Activated CD4-positive, alpha-beta memory T cell treated with anti-CD3 and anti-CD28 coated beads, Interleukin-2, amount 10 ng/mL, durations not matched to agents 7 days and 5 days (primary cell): ENCODE data around the gene IGSF3. TPM values are rescaled to one million over a fixed set of nuclear protein-coding genes. Genes with fewer than 3 reads are reported as not detected.
"Not testable (repeated sequence)": the region's sequence is repeated elsewhere in the genome, so short reads cannot be mapped to it uniquely, and the experiment has no call there.

Experiments used
- CTCF ChIA-PET: fragments of 350-600 bp; sonication (Branson Sonifier 250); formaldehyde crosslinking; loops from one replicate; lab custom pipeline; 2021; ENCODE audit warnings: antibody characterized with exemption, inconsistent platforms; lab: Charles Lee
- POLR2A ChIA-PET: fragments of 350-600 bp; sonication (Branson Sonifier 250); formaldehyde crosslinking; loops from one replicate; lab custom pipeline; 2021; ENCODE audit warnings: antibody characterized with exemption; lab: Charles Lee
- DNase-seq: peaks from one replicate; pipeline ENCODE4 v3.0.0-alpha.2; 2020
- H3K27ac Mint-ChIP-seq: one replicate; pipeline ENCODE4 v1.8.0; 2021; ENCODE audit warnings: mild to moderate bottlenecking, mixed read lengths
- H3K27me3 Mint-ChIP-seq: one replicate; pipeline ENCODE4 v1.8.0; 2021; ENCODE audit warnings: mixed read lengths
- H3K36me3 Mint-ChIP-seq: one replicate; pipeline ENCODE4 v1.8.0; 2021; ENCODE audit warnings: low read depth, mixed read lengths
- H3K4me1 Mint-ChIP-seq: one replicate; pipeline ENCODE4 v1.8.0; 2021; ENCODE audit warnings: mixed read lengths
- H3K4me3 Mint-ChIP-seq: one replicate; pipeline ENCODE4 v1.8.0; 2021; ENCODE audit warnings: mild to moderate bottlenecking, mixed read lengths
- H3K9me3 Mint-ChIP-seq: one replicate; pipeline ENCODE4 v1.8.0; 2021; ENCODE audit warnings: mixed read lengths
- total RNA-seq, 2 experiments: library from RNA; stranded (reverse); gene quantifications; one replicate each; pipeline ENCODE4 v1.2.3, GENCODE V29; 2021

IGSF3 gene
- total RNA-seq, 2 experiments from 2014 or later, result 0.48 to 0.58 TPM

GRCh38 chr1:116593977-116594376, 73.6 kb downstream of the IGSF3 start:
- H3K4me3 Mint-ChIP-seq, DNase-seq, H3K36me3 Mint-ChIP-seq, H3K27me3 Mint-ChIP-seq, H3K27ac Mint-ChIP-seq, H3K9me3 Mint-ChIP-seq, POLR2A ChIA-PET: not testable (repeated sequence)
- CTCF ChIA-PET, result interaction anchor here (4.4 kb wide), 1 partner anchor 20 kb away, joined by 49 read pairs; no protein-coding TSS in a partner anchor
- peaks cover 12% of the 10 kb centered on the region for H3K4me1 Mint-ChIP-seq

- H3K27me3 Mint-ChIP-seq, DNase-seq, H3K4me3 Mint-ChIP-seq, H3K9me3 Mint-ChIP-seq, H3K36me3 Mint-ChIP-seq, POLR2A ChIA-PET, H3K27ac Mint-ChIP-seq: not testable (repeated sequence)
- peaks cover 12% of the 10 kb centered on the region for H3K4me1 Mint-ChIP-seq
- CTCF ChIA-PET, result interaction anchor here (4.4 kb wide), 1 partner anchor 20 kb away, joined by 49 read pairs; no protein-coding TSS in a partner anchor
These were observed 74.1 kb downstream of the IGSF3 start for GRCh38 chr1:116593401-116593800.

GRCh38 chr1:116591951-116592605, 75.5 kb downstream of the IGSF3 start:
- H3K36me3 Mint-ChIP-seq, H3K27me3 Mint-ChIP-seq, CTCF ChIA-PET, POLR2A ChIA-PET, H3K9me3 Mint-ChIP-seq, H3K4me3 Mint-ChIP-seq, H3K27ac Mint-ChIP-seq, DNase-seq, H3K4me1 Mint-ChIP-seq: not testable (repeated sequence)

GRCh38 chr1:116591006-116591950, 76.3 kb downstream of the IGSF3 start:
- POLR2A ChIA-PET, result not testable (repeated sequence)

GRCh38 chr1:116590359-116591005, 77.1 kb downstream of the IGSF3 start:
- H3K27ac Mint-ChIP-seq, H3K4me1 Mint-ChIP-seq, H3K9me3 Mint-ChIP-seq, H3K36me3 Mint-ChIP-seq, DNase-seq, H3K4me3 Mint-ChIP-seq, CTCF ChIA-PET, H3K27me3 Mint-ChIP-seq, POLR2A ChIA-PET: not testable (repeated sequence)

More at GRCh38 chr1:116591006-116591950, 76.3 kb downstream of the IGSF3 start:
- H3K27ac Mint-ChIP-seq, H3K4me3 Mint-ChIP-seq, CTCF ChIA-PET, H3K36me3 Mint-ChIP-seq, H3K27me3 Mint-ChIP-seq, H3K9me3 Mint-ChIP-seq, H3K4me1 Mint-ChIP-seq, DNase-seq: not testable (repeated sequence)

- H3K27ac Mint-ChIP-seq, H3K4me1 Mint-ChIP-seq, H3K9me3 Mint-ChIP-seq, H3K36me3 Mint-ChIP-seq, H3K4me3 Mint-ChIP-seq, DNase-seq, POLR2A ChIA-PET, H3K27me3 Mint-ChIP-seq, CTCF ChIA-PET: not testable (repeated sequence)
These were observed 78.3 kb downstream of the IGSF3 start for GRCh38 chr1:116589101-116589735.

DNA sequence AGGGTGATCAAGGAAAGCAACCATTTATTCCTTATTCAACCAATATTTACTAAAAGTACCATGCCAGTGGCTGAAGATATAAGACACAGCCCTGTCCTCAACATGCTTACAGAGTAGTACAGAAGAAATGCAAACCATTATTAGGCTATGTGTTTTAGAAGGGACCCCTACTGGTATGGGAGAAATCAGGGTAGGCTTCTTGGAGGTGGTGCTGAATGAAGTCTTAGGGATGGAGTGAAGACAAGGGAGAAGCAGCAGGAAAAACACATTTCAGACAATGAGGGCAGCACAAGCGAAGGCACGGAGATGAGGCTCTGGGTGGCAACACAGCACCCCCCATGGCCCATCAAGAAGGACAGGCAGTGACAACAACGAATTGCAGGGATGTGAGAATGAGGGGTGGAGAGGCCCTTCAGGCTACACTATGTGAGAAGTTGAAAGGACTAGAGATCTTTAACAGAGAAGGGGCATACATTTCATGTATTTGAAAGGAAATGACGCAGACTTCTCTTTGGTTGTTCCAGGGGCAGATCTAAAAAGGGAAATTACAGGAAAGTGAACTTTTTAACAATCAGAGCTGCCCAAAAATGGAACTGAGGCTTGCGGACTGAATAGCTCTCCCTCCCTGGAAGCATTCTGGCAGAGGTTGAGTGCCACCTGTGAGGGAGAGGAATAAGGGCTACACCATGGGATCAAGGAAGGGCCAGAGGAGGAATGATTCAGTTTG, 79.9 kb downstream of the IGSF3 start:
- Mint-ChIP-seq H3K27ac (no peak overlapping the region), H3K36me3 (no peaks in the 10 kb centered on the region), H3K4me1 (no peaks in the 10 kb centered on the region), H3K4me3 (no peak overlapping the region), H3K9me3 (no peaks in the 10 kb centered on the region), H3K27me3 (no peaks in the 10 kb centered on the region)
- ChIA-PET POLR2A (no interaction called here), CTCF (no interaction called here)
- DNase-seq, result no peak

DNA sequence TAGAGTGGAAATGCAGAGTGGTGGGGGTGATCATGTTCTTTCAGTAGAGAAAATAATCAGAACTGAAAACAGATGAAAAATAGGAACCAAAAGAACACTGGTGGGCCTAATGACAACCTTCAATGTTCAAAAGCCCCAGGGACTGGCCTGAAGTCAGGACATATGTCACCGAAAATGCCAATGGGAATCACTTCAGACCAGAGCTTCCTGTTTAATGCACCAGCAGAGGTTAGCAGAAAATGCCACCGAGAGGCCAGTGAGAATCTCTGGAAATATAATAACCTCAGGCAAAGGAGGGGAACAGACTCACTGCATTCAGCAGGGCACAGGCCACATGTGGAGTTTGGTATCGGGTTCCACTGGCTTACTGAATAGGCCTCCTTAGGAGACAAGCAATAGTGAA, 80.8 kb downstream of the IGSF3 start:
- no peaks in the 10 kb centered on the region for H3K4me1 Mint-ChIP-seq
- no peaks in the 10 kb centered on the region for H3K36me3 Mint-ChIP-seq
- ChIA-PET POLR2A (no interaction called here), CTCF (no interaction called here)
- no peak overlapping the region for H3K27ac Mint-ChIP-seq
- no peak for DNase-seq
- H3K4me3 Mint-ChIP-seq, result no peak overlapping the region
- H3K9me3 Mint-ChIP-seq, result no peaks in the 10 kb centered on the region
- no peaks in the 10 kb centered on the region for H3K27me3 Mint-ChIP-seq

DNA sequence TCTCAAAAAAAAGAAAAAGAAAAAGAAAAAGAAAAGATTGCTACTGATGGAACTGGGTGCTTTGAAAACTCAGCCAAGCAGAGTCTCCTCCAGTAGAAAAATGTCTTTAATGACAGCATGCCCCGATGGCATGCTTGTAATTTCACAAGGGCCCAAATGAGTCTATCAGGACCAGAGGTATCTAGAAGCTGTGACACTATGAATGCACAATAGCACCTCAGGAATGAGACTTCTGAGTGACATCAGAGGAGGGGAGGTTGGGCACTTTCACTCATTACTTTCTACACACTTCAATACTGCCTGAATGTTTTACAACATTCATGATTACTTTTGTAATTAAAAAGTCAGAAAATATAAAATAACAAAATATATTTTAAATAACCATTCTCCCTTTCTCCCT, 81.6 kb downstream of the IGSF3 start:
- Mint-ChIP-seq H3K36me3 (no peaks in the 10 kb centered on the region), H3K4me3 (no peak overlapping the region), H3K4me1 (no peaks in the 10 kb centered on the region), H3K27ac (no peak overlapping the region), H3K27me3 (no peaks in the 10 kb centered on the region), H3K9me3 (no peaks in the 10 kb centered on the region)
- ChIA-PET CTCF (interaction anchor here (1.5 kb wide), 1 partner anchor 11 kb away, joined by 5 read pairs; no protein-coding TSS in a partner anchor), POLR2A (no interaction called here)
- DNase-seq, result no peak

DNA sequence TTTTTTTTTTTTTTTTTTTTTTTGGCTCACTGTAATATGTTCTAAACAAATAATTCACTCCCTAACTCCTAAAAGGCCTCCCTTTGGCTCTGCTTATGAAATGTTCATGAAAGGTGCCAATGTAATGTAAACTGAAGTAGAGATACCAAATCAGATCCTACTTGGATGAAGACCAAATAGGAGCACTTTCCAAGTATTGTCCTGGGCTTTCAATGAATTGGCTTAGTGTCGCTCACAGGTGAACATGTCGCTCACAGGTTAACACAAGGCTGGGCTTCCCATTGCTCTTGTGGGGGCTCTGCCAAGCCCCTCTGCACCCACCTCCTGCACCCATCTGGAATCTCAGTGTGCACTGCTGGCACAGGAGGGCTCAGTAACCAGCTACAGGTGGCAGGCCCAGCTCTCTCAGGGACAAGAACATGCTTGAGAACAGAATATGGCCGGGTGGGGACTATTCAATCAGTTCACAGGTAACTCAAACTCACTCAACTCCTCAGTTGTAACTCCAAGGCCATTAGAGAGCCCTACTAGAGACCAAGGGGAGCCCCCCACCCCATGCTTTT, 86.1 kb downstream of the IGSF3 start:
- H3K4me1 Mint-ChIP-seq, result no peaks in the 10 kb centered on the region
- POLR2A ChIA-PET, result no interaction called here
- no peak overlapping the region for H3K27ac Mint-ChIP-seq
- H3K4me3 Mint-ChIP-seq, result no peak overlapping the region
- H3K27me3 Mint-ChIP-seq, result peaks cover 6% of the 10 kb centered on the region
- CTCF ChIA-PET, result interaction anchor here (3.7 kb wide), 1 partner anchor 15 kb away, joined by 16 read pairs; no protein-coding TSS in a partner anchor
- no peak for DNase-seq
- H3K36me3 Mint-ChIP-seq, result no peaks in the 10 kb centered on the region
- H3K9me3 Mint-ChIP-seq, result no peaks in the 10 kb centered on the region

DNA sequence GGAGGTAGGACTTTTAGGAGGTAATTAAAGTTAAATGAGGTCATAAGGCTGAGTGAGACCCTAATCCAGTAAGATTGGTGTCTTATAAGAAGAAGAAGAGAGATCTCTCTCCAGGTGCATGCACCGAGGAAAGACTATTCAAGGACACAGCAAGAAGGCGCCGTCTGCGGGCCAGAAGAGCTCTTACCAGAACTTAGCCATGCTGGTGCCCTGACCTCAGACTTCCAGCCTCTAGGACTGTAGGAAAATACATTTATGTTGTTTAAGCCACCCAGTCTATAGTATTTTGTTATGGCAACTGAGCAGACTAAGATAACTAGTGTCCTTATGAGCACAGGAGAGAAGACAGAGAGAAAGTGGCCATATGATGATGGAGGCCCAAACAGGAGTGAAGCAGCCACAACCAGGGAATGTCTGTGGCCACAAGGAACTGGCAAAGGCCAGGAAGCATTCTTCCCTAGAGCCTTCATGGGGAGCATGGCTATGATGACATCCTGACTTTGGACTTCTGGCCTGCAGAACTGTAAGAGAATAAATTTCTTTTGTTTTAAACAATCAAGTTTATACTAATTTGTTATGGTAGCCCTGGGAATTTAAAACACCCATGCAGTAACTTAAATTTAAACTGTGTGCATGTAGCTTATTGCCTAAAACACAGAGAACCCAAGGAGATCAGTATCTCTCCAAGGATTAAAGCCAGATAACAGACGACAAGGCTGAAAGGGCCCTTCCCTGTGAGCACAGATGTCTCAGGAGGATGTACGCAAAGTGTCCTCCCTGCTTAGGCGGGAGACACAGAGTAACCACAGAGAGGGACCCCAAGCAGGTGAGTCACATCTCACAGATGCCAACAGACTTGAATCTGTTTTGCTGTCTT, 86.8 kb downstream of the IGSF3 start:
- ChIA-PET CTCF (interaction anchor here (3.7 kb wide), 1 partner anchor 15 kb away, joined by 16 read pairs; no protein-coding TSS in a partner anchor), POLR2A (no interaction called here)
- Mint-ChIP-seq H3K4me3 (no peak overlapping the region), H3K36me3 (no peaks in the 10 kb centered on the region), H3K27ac (no peak overlapping the region), H3K4me1 (no peaks in the 10 kb centered on the region), H3K27me3 (peaks cover 6% of the 10 kb centered on the region), H3K9me3 (no peaks in the 10 kb centered on the region)
- no peak for DNase-seq
